Activated CD8-positive, alpha-beta T cell treated with anti-CD3 and anti-CD28 coated beads for 36 hours (primary cell): ENCODE results near the gene PAX6. TPM values are rescaled to one million over a fixed set of nuclear protein-coding genes. Genes with fewer than 3 reads are reported as not detected.

Experiments used
- ATAC-seq: fragments of 200-7000 bp; cut with Tn5 transposase; one replicate; pipeline ENCODE4 v1.10.0; 2021; ENCODE audit warnings: mild to moderate bottlenecking, moderate library complexity
- CTCF ChIA-PET: fragments of 350-600 bp; sonication (Branson Sonifier 250); formaldehyde crosslinking; loops from one replicate; lab custom pipeline; 2021; ENCODE audit warnings: antibody characterized with exemption; lab: Charles Lee
- POLR2A ChIA-PET: fragments of 350-600 bp; sonication (Branson Sonifier 250); formaldehyde crosslinking; loops from one replicate; lab custom pipeline; 2021; ENCODE audit warnings: antibody characterized with exemption; lab: Charles Lee
- DNase-seq: peaks from one replicate; pipeline ENCODE4 v3.0.0-alpha.2; 2020
- H3K27ac Mint-ChIP-seq: one replicate; pipeline ENCODE4 v1.8.0; 2021; ENCODE audit warnings: mild to moderate bottlenecking, mixed read lengths
- H3K27me3 Mint-ChIP-seq: one replicate; pipeline ENCODE4 v1.8.0; 2021; ENCODE audit warnings: mixed read lengths
- H3K36me3 Mint-ChIP-seq: one replicate; pipeline ENCODE4 v1.8.0; 2021; ENCODE audit warnings: low read depth, mixed read lengths
- H3K4me1 Mint-ChIP-seq: one replicate; pipeline ENCODE4 v1.8.0; 2021; ENCODE audit warnings: low read depth, mixed read lengths
- H3K4me3 Mint-ChIP-seq: one replicate; pipeline ENCODE4 v1.8.0; 2021; ENCODE audit warnings: mild to moderate bottlenecking, moderate library complexity, mixed read lengths
- H3K9me3 Mint-ChIP-seq: one replicate; pipeline ENCODE4 v1.8.0; 2021; ENCODE audit warnings: mixed read lengths
- CTCF ChIP-seq: fragments of 200-600 bp; IDR thresholded peaks from one replicate; pipeline ENCODE4 v1.8.0; 2022; ENCODE audit warnings: antibody characterized with exemption, mild to moderate bottlenecking
- intact Hi-C: fragments of 100-400 bp; cut with micrococcal nuclease; formaldehyde crosslinking; loops from one replicate; pipeline ENCODE4 v1.10.0; 2022
- total RNA-seq, 2 experiments: library from RNA; stranded (reverse); gene quantifications; one replicate each; pipeline ENCODE4 v1.2.3, GENCODE V29; 2021

The PAX6 gene
- total RNA-seq, 2 experiments from 2014 or later = not detected

DNA sequence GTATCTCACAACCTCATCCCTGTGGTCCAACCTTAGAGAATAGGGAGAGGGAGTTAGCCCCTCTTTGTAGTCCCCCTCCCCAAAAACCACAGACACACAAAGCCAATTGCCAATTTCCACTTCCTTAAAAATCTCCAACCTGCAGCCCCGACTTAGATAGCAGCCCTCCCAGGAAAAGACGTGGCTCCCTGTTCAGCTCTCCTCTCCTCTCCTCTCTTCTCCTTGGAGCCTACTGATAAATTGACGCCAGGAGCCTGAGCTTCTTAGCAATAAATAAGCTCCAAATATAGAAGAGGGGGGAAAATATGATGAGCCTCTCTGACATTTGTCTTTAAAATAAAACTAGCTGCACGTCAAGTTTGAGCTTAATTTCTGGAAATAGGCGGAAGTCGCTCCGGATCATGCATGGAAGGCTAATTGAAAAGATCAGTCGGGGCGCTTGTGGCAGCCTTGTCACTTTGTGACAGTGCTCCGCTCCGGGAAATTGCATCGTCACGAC lies 7.3 kb downstream of the PAX6 start:
- Mint-ChIP-seq H3K27me3 (peaks cover 88% of the 10 kb centered on the region), H3K27ac (no peak overlapping the region), H3K4me1 (peaks cover 34% of the 10 kb centered on the region), H3K4me3 (peak overlapping the region; percentile 24), H3K9me3 (peaks cover 5% of the 10 kb centered on the region), H3K36me3 (peaks cover 10% of the 10 kb centered on the region)
- CTCF ChIA-PET = no interaction called here
- POLR2A ChIA-PET = interaction anchor here (1.5 kb wide), 1 partner anchor 9 kb away, joined by 4 read pairs; no protein-coding TSS in a partner anchor
- TF ChIP-seq CTCF = no peak
- DNase-seq = no peak
- ATAC-seq = no peak
- intact Hi-C loops = no loop called here

- peaks cover 86% of the 10 kb centered on the region for H3K27me3 Mint-ChIP-seq
- ChIA-PET POLR2A (interaction anchor here (1.5 to 1.8 kb wide), 2 partner anchors 10 kb away, joined by 4 read pairs; no protein-coding TSS in a partner anchor), CTCF (no interaction called here)
- H3K9me3 Mint-ChIP-seq = peaks cover 5% of the 10 kb centered on the region
- no peak for TF ChIP-seq CTCF
- H3K27ac Mint-ChIP-seq = no peak overlapping the region
- no peak overlapping the region for H3K4me3 Mint-ChIP-seq
- H3K36me3 Mint-ChIP-seq = peaks cover 10% of the 10 kb centered on the region
- ATAC-seq (no peak), DNase-seq (no peak)
- peaks cover 34% of the 10 kb centered on the region for H3K4me1 Mint-ChIP-seq
- intact Hi-C loops = no loop called here
Observed at GRCh38 chr11:31802990-31803812, 7.9 kb downstream of the PAX6 start.

DNA sequence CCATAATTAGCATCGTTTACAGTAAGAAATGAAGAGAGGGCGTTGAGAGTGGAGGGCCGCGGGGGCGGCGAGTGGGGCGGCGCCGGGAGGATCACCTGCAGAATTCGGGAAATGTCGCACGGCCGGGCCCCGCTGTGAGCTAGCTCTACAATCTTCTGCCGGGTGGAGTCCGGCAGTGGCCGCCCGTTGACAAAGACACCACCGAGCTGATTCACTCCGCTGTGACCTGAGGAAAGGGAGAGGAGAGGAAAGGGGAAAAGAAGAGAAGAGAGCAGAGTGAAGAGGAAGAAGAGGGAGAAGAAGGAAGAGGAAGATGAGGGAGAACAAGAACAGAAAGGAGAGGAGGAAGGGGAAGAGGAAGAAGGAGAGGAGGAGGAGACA lies 8.5 kb downstream of the PAX6 start:
- H3K27me3 Mint-ChIP-seq = peaks cover 84% of the 10 kb centered on the region
- H3K4me3 Mint-ChIP-seq = no peak overlapping the region
- peaks cover 10% of the 10 kb centered on the region for H3K36me3 Mint-ChIP-seq
- ChIA-PET POLR2A (interaction anchor here (1.8 kb wide), 1 partner anchor 11 kb away, joined by 4 read pairs; no protein-coding TSS in a partner anchor), CTCF (no interaction called here)
- intact Hi-C loops = no loop called here
- ATAC-seq (no peak), DNase-seq (no peak)
- no peak overlapping the region for H3K27ac Mint-ChIP-seq
- no peak for TF ChIP-seq CTCF
- peaks cover 37% of the 10 kb centered on the region for H3K4me1 Mint-ChIP-seq
- peaks cover 5% of the 10 kb centered on the region for H3K9me3 Mint-ChIP-seq

GRCh38 chr11:31802000-31802551 lies 9.0 kb downstream of the PAX6 start:
- peaks cover 5% of the 10 kb centered on the region for H3K9me3 Mint-ChIP-seq
- POLR2A ChIA-PET = interaction anchor here (1.8 kb wide), 1 partner anchor 11 kb away, joined by 4 read pairs; no protein-coding TSS in a partner anchor

More at GRCh38 chr11:31802000-31802551, 9.0 kb downstream of the PAX6 start:
- CTCF ChIA-PET = no interaction called here
- intact Hi-C loops = no loop called here
- ATAC-seq (no peak), DNase-seq (no peak)
- no peak for TF ChIP-seq CTCF
- Mint-ChIP-seq H3K36me3 (peaks cover 12% of the 10 kb centered on the region), H3K4me1 (peaks cover 40% of the 10 kb centered on the region), H3K27me3 (peaks cover 83% of the 10 kb centered on the region), H3K4me3 (no peak overlapping the region), H3K27ac (no peak overlapping the region)
